NB4 (cell line): Measurements from ENCODE around the gene CXCR5.

Source experiments
- DNase-seq: peaks from one replicate; pipeline ENCODE4 v3.0.0; 2010; ENCODE audit warnings: low read depth
- H3K4me3 ChIP-seq: one replicate; pipeline ENCODE4 v1.5.1; 2011; ENCODE audit warnings: mild to moderate bottlenecking, low read depth, low read length, moderate library complexity
- CTCF ChIP-seq: IDR thresholded peaks from one replicate; pipeline ENCODE4 v1.5.1; 2012; ENCODE audit warnings: low read depth, low read length
- MAX ChIP-seq: IDR thresholded peaks from 2 replicates; pipeline ENCODE4 v1.6.1; 2011; ENCODE audit warnings: low read depth, low read length
- MYC ChIP-seq: IDR thresholded peaks from 2 replicates; pipeline ENCODE4 v1.6.1; 2011; ENCODE audit warnings: low read depth, low read length
- POLR2A ChIP-seq: IDR thresholded peaks from 2 replicates; pipeline ENCODE4 v1.6.1; 2011; ENCODE audit warnings: mild to moderate bottlenecking; ENCODE audit not compliant: insufficient read length; ENCODE audit errors: extremely low read depth

CXCR5 gene

DNA sequence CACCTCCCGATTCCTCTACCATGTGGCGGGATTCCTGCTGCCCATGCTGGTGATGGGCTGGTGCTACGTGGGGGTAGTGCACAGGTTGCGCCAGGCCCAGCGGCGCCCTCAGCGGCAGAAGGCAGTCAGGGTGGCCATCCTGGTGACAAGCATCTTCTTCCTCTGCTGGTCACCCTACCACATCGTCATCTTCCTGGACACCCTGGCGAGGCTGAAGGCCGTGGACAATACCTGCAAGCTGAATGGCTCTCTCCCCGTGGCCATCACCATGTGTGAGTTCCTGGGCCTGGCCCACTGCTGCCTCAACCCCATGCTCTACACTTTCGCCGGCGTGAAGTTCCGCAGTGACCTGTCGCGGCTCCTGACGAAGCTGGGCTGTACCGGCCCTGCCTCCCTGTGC, 10.5 kb downstream of the CXCR5 start:
- TF ChIP-seq MAX (no peak), CTCF (no peak), MYC (no peak), POLR2A (no peak)
- no peak overlapping the region for H3K4me3 ChIP-seq
- DNase-seq = no peak

DNA sequence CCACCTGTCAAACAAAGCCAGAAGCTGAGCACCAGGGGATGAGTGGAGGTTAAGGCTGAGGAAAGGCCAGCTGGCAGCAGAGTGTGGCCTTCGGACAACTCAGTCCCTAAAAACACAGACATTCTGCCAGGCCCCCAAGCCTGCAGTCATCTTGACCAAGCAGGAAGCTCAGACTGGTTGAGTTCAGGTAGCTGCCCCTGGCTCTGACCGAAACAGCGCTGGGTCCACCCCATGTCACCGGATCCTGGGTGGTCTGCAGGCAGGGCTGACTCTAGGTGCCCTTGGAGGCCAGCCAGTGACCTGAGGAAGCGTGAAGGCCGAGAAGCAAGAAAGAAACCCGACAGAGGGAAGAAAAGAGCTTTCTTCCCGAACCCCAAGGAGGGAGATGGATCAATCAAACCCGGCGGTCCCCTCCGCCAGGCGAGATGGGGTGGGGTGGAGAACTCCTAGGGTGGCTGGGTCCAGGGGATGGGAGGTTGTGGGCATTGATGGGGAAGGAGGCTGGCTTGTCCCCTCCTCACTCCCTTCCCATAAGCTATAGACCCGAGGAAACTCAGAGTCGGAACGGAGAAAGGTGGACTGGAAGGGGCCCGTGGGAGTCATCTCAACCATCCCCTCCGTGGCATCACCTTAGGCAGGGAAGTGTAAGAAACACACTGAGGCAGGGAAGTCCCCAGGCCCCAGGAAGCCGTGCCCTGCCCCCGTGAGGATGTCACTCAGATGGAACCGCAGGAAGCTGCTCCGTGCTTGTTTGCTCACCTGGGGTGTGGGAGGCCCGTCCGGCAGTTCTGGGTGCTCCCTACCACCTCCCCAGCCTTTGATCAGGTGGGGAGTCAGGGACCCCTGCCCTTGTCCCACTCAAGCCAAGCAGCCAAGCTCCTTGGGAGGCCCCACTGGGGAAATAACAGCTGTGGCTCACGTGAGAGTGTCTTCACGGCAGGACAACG, 11.7 kb downstream of the CXCR5 start:
- no peak for TF ChIP-seq MYC
- no peak for TF ChIP-seq CTCF
- no peak for TF ChIP-seq MAX
- no peak for TF ChIP-seq POLR2A
- DNase-seq = no peak

DNA sequence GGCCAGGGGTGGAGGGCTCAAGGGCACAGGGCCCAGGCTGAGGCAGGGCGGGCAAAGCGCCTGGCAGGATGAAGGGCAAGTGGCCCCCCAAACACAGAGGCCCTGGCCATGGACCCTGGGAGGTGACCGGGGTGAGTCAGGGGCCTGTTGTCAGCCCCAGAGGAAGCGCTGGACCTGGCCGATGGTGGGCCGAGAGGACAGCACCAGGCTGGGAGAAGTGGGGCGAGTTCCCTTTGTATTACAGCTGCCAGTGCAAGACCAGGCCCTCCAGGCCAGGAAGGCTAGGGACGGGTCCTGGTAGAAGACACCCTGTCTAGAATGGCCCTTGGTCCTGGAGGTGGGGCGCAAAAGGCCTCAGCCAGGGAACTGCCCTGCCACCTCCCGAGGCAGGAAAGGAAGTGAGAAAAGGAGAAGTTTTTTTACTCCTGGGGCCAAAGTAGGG, 12.8 kb downstream of the CXCR5 start:
- H3K4me3 ChIP-seq = no peak overlapping the region
- TF ChIP-seq CTCF (no peak), MAX (no peak), MYC (no peak), POLR2A (no peak)
- DNase-seq = peak; percentile 54

More for the DNA sequence above, 11.7 kb downstream of the CXCR5 start:
- no peak overlapping the region for H3K4me3 ChIP-seq

- TF ChIP-seq MAX = no peak
- TF ChIP-seq MYC = no peak
- no peak for TF ChIP-seq CTCF
- TF ChIP-seq POLR2A = no peak
- no peak for DNase-seq
- H3K4me3 ChIP-seq = no peak overlapping the region
These were observed 13.4 kb downstream of the CXCR5 start for GRCh38 chr11:118896921-118897591.

GRCh38 chr11:118897721-118898310, 14.1 kb downstream of the CXCR5 start:
- DNase-seq = no peak
- no peak for TF ChIP-seq POLR2A
- no peak overlapping the region for H3K4me3 ChIP-seq
